ENCODE measurements around the gene IGF1R. TPM values are rescaled to one million over a fixed set of nuclear protein-coding genes. Genes with fewer than 3 reads are reported as not detected.

The IGF1R gene
- total RNA-seq, 1 experiment from 2014 or later: 125 TPM

GRCh38 chr15:99009741-99010330 is 361.5 kb downstream of the IGF1R start:
- H3K27me3 Mint-ChIP-seq (ENCODE audit: low read depth): no peaks in the 10 kb centered on the region
- DNase-seq (ENCODE audit: low spot score) (no peak), ATAC-seq (no peak)
- no peak overlapping the region for H3K4me3 Mint-ChIP-seq
- no peaks in the 10 kb centered on the region for H3K4me1 Mint-ChIP-seq
- CTCF ChIA-PET: no interaction called here
- H3K36me3 Mint-ChIP-seq: peaks cover 4% of the 10 kb centered on the region
- peaks cover 7% of the 10 kb centered on the region for H3K9me3 Mint-ChIP-seq
- H3K27ac Mint-ChIP-seq: no peak overlapping the region; the same call in 1 of the 2 replicates
- POLR2A ChIA-PET: no interaction called here
- no peak for TF ChIP-seq JAZF1 (CRISPR knock-in tag; IDR thresholded peaks at IDR 0.05)
- no peak for TF ChIP-seq PREB (CRISPR knock-in tag; IDR thresholded peaks at IDR 0.05; ENCODE audit: borderline replicate concordance)
- TF ChIP-seq ZNF219 (CRISPR knock-in tag; IDR thresholded peaks at IDR 0.05; ENCODE audit: borderline replicate concordance): no peak
- no peak for TF ChIP-seq ZNF425 (CRISPR knock-in tag; conservative IDR thresholded peaks at IDR 0.05)
- no peak for TF ChIP-seq ZMAT4 (CRISPR knock-in tag; IDR thresholded peaks at IDR 0.05)
- no peak for TF ChIP-seq AFF4 (CRISPR knock-in tag; IDR thresholded peaks at IDR 0.05; ENCODE audit: borderline replicate concordance)
- TF ChIP-seq ZNF532 (CRISPR knock-in tag; IDR thresholded peaks at IDR 0.05; ENCODE audit: borderline replicate concordance): no peak
- no peak for TF ChIP-seq ARID4B (CRISPR knock-in tag; IDR thresholded peaks at IDR 0.05; ENCODE audit: borderline replicate concordance)
- TF ChIP-seq IRF2 (CRISPR knock-in tag; IDR thresholded peaks at IDR 0.05; ENCODE audit: borderline replicate concordance, low read depth): no peak
- no peak for TF ChIP-seq ZNF317 (CRISPR knock-in tag; IDR thresholded peaks at IDR 0.05; ENCODE audit: borderline replicate concordance, low read depth)
- TF ChIP-seq MYBL2 (CRISPR knock-in tag; IDR thresholded peaks at IDR 0.05): no peak
- no peak for TF ChIP-seq ZNF232 (CRISPR knock-in tag; IDR thresholded peaks at IDR 0.05)
- TF ChIP-seq E2F5 (CRISPR knock-in tag; IDR thresholded peaks at IDR 0.05): no peak
- TF ChIP-seq JUN (CRISPR knock-in tag; IDR thresholded peaks at IDR 0.05): no peak
- TF ChIP-seq ATF1 (CRISPR knock-in tag; IDR thresholded peaks at IDR 0.05): no peak
- TF ChIP-seq TP53 (CRISPR knock-in tag; IDR thresholded peaks at IDR 0.05): no peak
- TF ChIP-seq GRHL2 (CRISPR knock-in tag; IDR thresholded peaks at IDR 0.05; ENCODE audit: insufficient replicate concordance, severe bottlenecking): no peak
- TF ChIP-seq MXD4 (CRISPR knock-in tag; IDR thresholded peaks at IDR 0.05; ENCODE audit: borderline replicate concordance): no peak

Measured in WTC11 (cell line).